ENCODE measurements around the gene MED26.

- TF ChIP-seq POLR2A (IDR thresholded peaks at IDR 0.05) (no peak), CTCF (IDR thresholded peaks at IDR 0.05) (no peak), POLR2AphosphoS5 (IDR thresholded peaks at IDR 0.05) (no peak)
Measured at GRCh38 chr19:16641695-16642094, 13.7 kb upstream of the MED26 start.
